KG1 (cell line): ENCODE results near the gene SCUBE3.

Source experiments
- DNase-seq: peaks from one replicate; lab custom pipeline; 2025; lab: John Stamatoyannopoulos, UW

The SCUBE3 gene

GRCh38 chr6:35213824-35214756, at the start of gene SCUBE3:
Gene SCUBE3 (plus strand): TSS chr6:35213956. CDS start chr6:35214419, 463 bp downstream.
- DNase-seq, result no peak

- DNase-seq, result no peak
These were observed 49.5 kb upstream of the SCUBE3 start for GRCh38 chr6:35164277-35164676.

- no peak for DNase-seq
These were observed 48.9 kb upstream of the SCUBE3 start for GRCh38 chr6:35164868-35165267.

- DNase-seq, result no peak
These were observed 48.1 kb upstream of the SCUBE3 start for GRCh38 chr6:35165630-35166071.

GRCh38 chr6:35166116-35166515, 47.6 kb upstream of the SCUBE3 start:
- no peak for DNase-seq

GRCh38 chr6:35166520-35166919, 47.2 kb upstream of the SCUBE3 start:
- DNase-seq, result no peak

GRCh38 chr6:35167505-35167904, 46.3 kb upstream of the SCUBE3 start:
- DNase-seq, result no peak

GRCh38 chr6:35168461-35168861, 45.3 kb upstream of the SCUBE3 start:
- no peak for DNase-seq

GRCh38 chr6:35170166-35170565, 43.6 kb upstream of the SCUBE3 start:
- no peak for DNase-seq

- no peak for DNase-seq
These were observed 42.9 kb upstream of the SCUBE3 start for GRCh38 chr6:35170891-35171290.

- DNase-seq, result no peak
These were observed 40.7 kb upstream of the SCUBE3 start for GRCh38 chr6:35173044-35173426.

- no peak for DNase-seq
These were observed 40.2 kb upstream of the SCUBE3 start for GRCh38 chr6:35173427-35174087.

GRCh38 chr6:35174088-35174434, 39.7 kb upstream of the SCUBE3 start:
- no peak for DNase-seq

GRCh38 chr6:35174501-35174900, 39.3 kb upstream of the SCUBE3 start:
- DNase-seq, result no peak

GRCh38 chr6:35176301-35177024, 37.3 kb upstream of the SCUBE3 start:
- DNase-seq, result no peak

- DNase-seq, result no peak
These were observed 36.6 kb upstream of the SCUBE3 start for GRCh38 chr6:35177157-35177556.

GRCh38 chr6:35177596-35177995, 36.2 kb upstream of the SCUBE3 start:
- no peak for DNase-seq

- no peak for DNase-seq
These were observed 35.7 kb upstream of the SCUBE3 start for GRCh38 chr6:35178012-35178411.

GRCh38 chr6:35178932-35179832, 34.6 kb upstream of the SCUBE3 start:
- no peak for DNase-seq

- no peak for DNase-seq
These were observed 33.7 kb upstream of the SCUBE3 start for GRCh38 chr6:35179901-35180535.

GRCh38 chr6:35181308-35181932, 32.3 kb upstream of the SCUBE3 start:
- no peak for DNase-seq
